ENCODE results near the gene OBP2A. TPM values are rescaled to one million over a fixed set of nuclear protein-coding genes. Genes with fewer than 3 reads are reported as not detected.

The OBP2A gene
- polyA plus RNA-seq, 1 donor (not counting 4 experiments of a cell fraction or from before 2014, with no cell fraction given) = not detected

GRCh38 chr9:135579889-135580660 is 34.1 kb downstream of the OBP2A start:
- DNase-seq (ENCODE audit: low read depth, low spot score) (no peak), FAIRE-seq (no peak)
- Histone ChIP-seq H3K79me2 (ENCODE audit: control insufficient read depth, insufficient read depth, low read length) (no peaks in the 10 kb centered on the region), H2AFZ (ENCODE audit: control insufficient read depth, low read length) (no peak overlapping the region), H3K27ac (ENCODE audit: control insufficient read depth, insufficient read depth, low read length) (no peak overlapping the region), H3K9me1 (ENCODE audit: control insufficient read depth, extremely low read depth, insufficient read depth, low read length) (no peaks in the 10 kb centered on the region), H3K4me2 (ENCODE audit: control insufficient read depth, extremely low read depth, insufficient read depth, low read depth, low read length) (no peak overlapping the region), H3K27me3 (ENCODE audit: control insufficient read depth, extremely low read depth, insufficient read depth, low read length) (no peaks in the 10 kb centered on the region), H3K4me3 (ENCODE audit: control insufficient read depth in 2 of 3, extremely low read depth in 1 of 3, insufficient read depth in 2 of 3, low read depth in 1 of 3, low read length in 3 of 3) (no peak overlapping the region), H4K20me1 (ENCODE audit: control insufficient read depth, extremely low read depth, insufficient read depth, low read length) (no peaks in the 10 kb centered on the region), H3K9ac (ENCODE audit: control insufficient read depth, extremely low read depth, insufficient read depth, low read length) (no peak overlapping the region), H3K36me3 (ENCODE audit: control insufficient read depth in 2 of 2, extremely low read depth in 1 of 2, insufficient read depth in 2 of 2, low read length in 2 of 2) (no peaks in the 10 kb centered on the region), H3K9me3 (ENCODE audit: control insufficient read depth, low read depth, low read length) (no peaks in the 10 kb centered on the region), H3K4me1 (ENCODE audit: control insufficient read depth, extremely low read depth, insufficient read depth, low read length) (no peaks in the 10 kb centered on the region)
- dilution Hi-C loops (cut with MboI; ENCODE audit: extremely low pct_ligation_motif_present, low sequenced_read_pairs) = no loop called here
- no peak for TF ChIP-seq EZH2 (IDR thresholded peaks at IDR 0.05; ENCODE audit: low read length)
- TF ChIP-seq CTCF (optimal IDR thresholded peaks at IDR 0.05 in 1 of 3, IDR thresholded peaks at IDR 0.05 in 1 of 3, conservative IDR thresholded peaks at IDR 0.05 in 1 of 3; ENCODE audit: extremely low read depth in 1 of 3, insufficient read depth in 2 of 3, low read length in 3 of 3) = no peak

- Histone ChIP-seq H4K20me1 (ENCODE audit: control insufficient read depth, extremely low read depth, insufficient read depth, low read length) (no peaks in the 10 kb centered on the region), H3K4me2 (ENCODE audit: control insufficient read depth, extremely low read depth, insufficient read depth, low read depth, low read length) (no peak overlapping the region), H3K27ac (ENCODE audit: control insufficient read depth, insufficient read depth, low read length) (no peak overlapping the region), H3K9ac (ENCODE audit: control insufficient read depth, extremely low read depth, insufficient read depth, low read length) (no peak overlapping the region), H2AFZ (ENCODE audit: control insufficient read depth, low read length) (no peak overlapping the region), H3K79me2 (ENCODE audit: control insufficient read depth, insufficient read depth, low read length) (no peaks in the 10 kb centered on the region), H3K27me3 (ENCODE audit: control insufficient read depth, extremely low read depth, insufficient read depth, low read length) (no peaks in the 10 kb centered on the region), H3K9me1 (ENCODE audit: control insufficient read depth, extremely low read depth, insufficient read depth, low read length) (no peaks in the 10 kb centered on the region), H3K9me3 (ENCODE audit: control insufficient read depth, low read depth, low read length) (no peaks in the 10 kb centered on the region), H3K4me1 (ENCODE audit: control insufficient read depth, extremely low read depth, insufficient read depth, low read length) (no peaks in the 10 kb centered on the region), H3K36me3 (ENCODE audit: control insufficient read depth in 2 of 2, extremely low read depth in 1 of 2, insufficient read depth in 2 of 2, low read length in 2 of 2) (no peaks in the 10 kb centered on the region), H3K4me3 (ENCODE audit: control insufficient read depth in 2 of 3, extremely low read depth in 1 of 3, insufficient read depth in 2 of 3, low read depth in 1 of 3, low read length in 3 of 3) (no peak overlapping the region)
- no peak for FAIRE-seq
- dilution Hi-C loops (cut with MboI; ENCODE audit: extremely low pct_ligation_motif_present, low sequenced_read_pairs) = no loop called here
- TF ChIP-seq EZH2 (IDR thresholded peaks at IDR 0.05; ENCODE audit: low read length) (no peak), CTCF (optimal IDR thresholded peaks at IDR 0.05 in 1 of 3, IDR thresholded peaks at IDR 0.05 in 1 of 3, conservative IDR thresholded peaks at IDR 0.05 in 1 of 3; ENCODE audit: extremely low read depth in 1 of 3, insufficient read depth in 2 of 3, low read length in 3 of 3) (no peak)
- DNase-seq (ENCODE audit: low read depth, low spot score) = no peak
Observed at GRCh38 chr9:135580664-135581380, 34.9 kb downstream of the OBP2A start.
